CD14-positive monocyte (primary cell): ENCODE measurements around the gene TOMM40L. TPM values are rescaled to one million over a fixed set of nuclear protein-coding genes. Genes with fewer than 3 reads are reported as not detected.
A peak's percentile ranks its signal among the peaks of the same experiment; 100 is the strongest.

Experiments
- DNase-seq, 3 donors: peaks; one replicate each; pipeline ENCODE4 v3.0.0-alpha.2; 2011 to 2022
- H2AFZ ChIP-seq: 2 replicates; pipeline ENCODE4 v1.6.0; 2012; ENCODE audit warnings: mild to moderate bottlenecking, low read depth, low read length, inconsistent platforms; ENCODE audit not compliant: insufficient read depth, poor library complexity, severe bottlenecking
- H3K27ac ChIP-seq, 2 donors: 1 replicate in 1 of 2; 2 replicates in 1 of 2; pipeline ENCODE4 v1.5.1; 2012 to 2013; ENCODE audit warnings: low read length in 2 of 2, control low read depth in 1 of 2, inconsistent platforms in 1 of 2, low read depth in 1 of 2, mild to moderate bottlenecking in 1 of 2
- H3K27me3 ChIP-seq, 2 donors: one replicate each; pipeline versions ENCODE4 v1.6.0 to v1.6.1; 2011 to 2013; ENCODE audit warnings: low read length in 2 of 2; ENCODE audit not compliant: control insufficient read depth in 2 of 2, insufficient read depth in 2 of 2
- H3K36me3 ChIP-seq, 2 donors: replicated peaks in 1 of 2; 1 replicate in 1 of 2; 2 replicates in 1 of 2; pipeline versions ENCODE4 v1.5.1 to v1.6.1; 2012 to 2013; ENCODE audit warnings: low read length in 2 of 2, control low read depth in 1 of 2, inconsistent platforms in 1 of 2, mild to moderate bottlenecking in 1 of 2; ENCODE audit not compliant: insufficient read depth in 2 of 2, control insufficient read depth in 1 of 2
- H3K4me1 ChIP-seq, 2 donors: 1 replicate in 1 of 2; 2 replicates in 1 of 2; pipeline versions ENCODE4 v1.5.1 to v1.6.1; 2012 to 2013; ENCODE audit warnings: low read length in 2 of 2, control low read depth in 1 of 2, inconsistent platforms in 1 of 2, mild to moderate bottlenecking in 1 of 2, moderate library complexity in 1 of 2; ENCODE audit not compliant: insufficient read depth in 2 of 2, control insufficient read depth in 1 of 2
- H3K4me2 ChIP-seq: replicated peaks from 2 replicates; pipeline ENCODE3; 2012; ENCODE audit warnings: low read length, moderate library complexity, mild to moderate bottlenecking; ENCODE audit not compliant: poor library complexity, severe bottlenecking; ENCODE audit errors: extremely low read depth
- H3K4me3 ChIP-seq, 3 experiments: fragments of 200-600 bp in 1 of 3; sonication (generic) in 1 of 3; replicated peaks in 1 of 3; 1 replicate in 2 of 3; 2 replicates in 1 of 3; pipeline ENCODE4 v1.5.1; 2011 to 2013; ENCODE audit warnings: low read length in 3 of 3, mild to moderate bottlenecking in 3 of 3, control low read depth in 2 of 3, low read depth in 2 of 3, inconsistent platforms in 1 of 3, moderate library complexity in 1 of 3
- H3K79me2 ChIP-seq: 2 replicates; pipeline ENCODE4 v1.6.0; 2012; ENCODE audit warnings: mild to moderate bottlenecking, control low read depth, inconsistent platforms, low read length, moderate library complexity; ENCODE audit not compliant: insufficient read depth
- H3K9ac ChIP-seq: 2 replicates; pipeline ENCODE4 v1.6.0; 2017; ENCODE audit warnings: low read length, mild to moderate bottlenecking; ENCODE audit not compliant: insufficient read depth, poor library complexity, severe bottlenecking
- H3K9me3 ChIP-seq, 2 donors: replicated peaks in 1 of 2; 1 replicate in 1 of 2; 2 replicates in 1 of 2; pipeline versions ENCODE4 v1.5.1 to v1.6.1; 2012 to 2013; ENCODE audit warnings: low read length in 2 of 2, control low read depth in 1 of 2; ENCODE audit not compliant: control insufficient read depth in 1 of 2, insufficient read depth in 1 of 2
- H4K20me1 ChIP-seq: 2 replicates; pipeline ENCODE4 v1.6.0; 2012; ENCODE audit warnings: mild to moderate bottlenecking, low read length, control low read depth, moderate library complexity; ENCODE audit not compliant: insufficient read depth
- H3K27ac Mint-ChIP-seq, 7 donors: one replicate each; pipeline ENCODE4 v1.8.0; 2020; ENCODE audit warnings: mild to moderate bottlenecking in 7 of 7, mixed read lengths in 7 of 7, moderate library complexity in 6 of 7, inconsistent platforms in 2 of 7
- H3K27me3 Mint-ChIP-seq, 3 donors: one replicate each; pipeline ENCODE4 v1.8.0; 2021 to 2022; ENCODE audit warnings: low read depth in 3 of 3, mild to moderate bottlenecking in 3 of 3, mixed read lengths in 3 of 3, moderate library complexity in 3 of 3, inconsistent platforms in 1 of 3
- H3K36me3 Mint-ChIP-seq, 2 donors: one replicate each; pipeline ENCODE4 v1.8.0; 2020; ENCODE audit warnings: mixed read lengths in 2 of 2, inconsistent platforms in 1 of 2, mild to moderate bottlenecking in 1 of 2
- H3K4me1 Mint-ChIP-seq: one replicate; pipeline ENCODE4 v1.8.0; 2020; ENCODE audit warnings: mild to moderate bottlenecking, mixed read lengths
- H3K4me3 Mint-ChIP-seq, 2 donors: one replicate each; pipeline ENCODE4 v1.8.0; 2020; ENCODE audit warnings: mild to moderate bottlenecking in 2 of 2, mixed read lengths in 2 of 2, moderate library complexity in 1 of 2
- H3K9me3 Mint-ChIP-seq, 7 donors: one replicate each; pipeline ENCODE4 v1.8.0; 2020 to 2022; ENCODE audit warnings: mixed read lengths in 7 of 7, mild to moderate bottlenecking in 6 of 7, moderate library complexity in 6 of 7, inconsistent platforms in 2 of 7
- CTCF ChIP-seq: fragments of 200-600 bp; IDR thresholded peaks from one replicate; pipeline ENCODE4 v1.8.0; 2022; ENCODE audit warnings: antibody characterized with exemption, mild to moderate bottlenecking
- WGBS: methylation state at CpG from one replicate; pipeline ENCODE4 v1.1.5; 2013; ENCODE audit warnings: missing lambda C conversion rate; ENCODE audit not compliant: insufficient coverage; 5-methylcytosine and 5-hydroxymethylcytosine counted together
- intact Hi-C, 2 donors: fragments of 100-400 bp; cut with micrococcal nuclease; formaldehyde crosslinking; loops; one replicate each; pipeline versions ENCODE4 v1.15.0 to v1.15.1; 2023
- polyA plus RNA-seq, 3 donors: library from polyadenylated mRNA; depleted of rRNA in 1 of 3; unstranded in 2 of 3; stranded (reverse) in 1 of 3; fragments of 300-500 nt in 2 of 3; fragments of >200 nt in 1 of 3; fragmentation: Illumina TruSeq in 2 of 3; gene quantifications; 1 replicate in 2 of 3; 2 replicates in 1 of 3; pipeline ENCODE4 v1.2.3, GENCODE V29; 2012 to 2021

Gene TOMM40L
- polyA plus RNA-seq, 3 donors: 3.8 to 31.5 (median 5.2) TPM

GRCh38 chr1:161185732-161186311 is 40.0 kb upstream of the TOMM40L start:
- Histone ChIP-seq H3K4me2 (peak overlapping the region; percentile 31), H3K4me3 (peak overlapping the region in 1 of 3 experiments; percentile 45), H2AFZ (no peak overlapping the region), H3K4me1 (peaks cover 80 to 82% of the 10 kb centered on the region in 2 donors), H3K27ac (peak overlapping the region; percentile 82 to 96), H3K36me3 (no peaks in the 10 kb centered on the region), H4K20me1 (no peaks in the 10 kb centered on the region), H3K79me2 (no peaks in the 10 kb centered on the region), H3K27me3 (no peaks in the 10 kb centered on the region), H3K9me3 (no peaks in the 10 kb centered on the region), H3K9ac (peak overlapping the region; percentile 39)
- DNase-seq: peak; percentile 83 to 92 (median 90)
- Mint-ChIP-seq H3K9me3 (no peaks in the 10 kb centered on the region), H3K4me1 (peaks cover 83% of the 10 kb centered on the region), H3K27me3 (peaks cover 0 to 4% (median 1%) of the 10 kb centered on the region in 3 donors), H3K36me3 (peaks cover 0 to 4% of the 10 kb centered on the region in 2 donors), H3K27ac (peak overlapping the region; percentile 98 to 99 (median 99)), H3K4me3 (peak overlapping the region in 1 of 2 donors; percentile 64)
- WGBS: no CpG with 5 or more reads among the region's 2 CpGs
- no peak for TF ChIP-seq CTCF
- intact Hi-C loops: no loop called here

GRCh38 chr1:161187311-161187710 is 38.5 kb upstream of the TOMM40L start:
- Mint-ChIP-seq H3K4me3 (no peak overlapping the region), H3K27me3 (peaks cover 0 to 4% (median 1%) of the 10 kb centered on the region in 3 donors), H3K4me1 (peaks cover 82% of the 10 kb centered on the region), H3K36me3 (peaks cover 0 to 4% of the 10 kb centered on the region in 2 donors), H3K9me3 (no peaks in the 10 kb centered on the region), H3K27ac (peak overlapping the region; percentile 31 to 99 (median 99))
- no peak for TF ChIP-seq CTCF
- Histone ChIP-seq H2AFZ (peak overlapping the region; percentile 47), H3K9me3 (no peaks in the 10 kb centered on the region), H3K27ac (peak overlapping the region in 1 of 2 donors; percentile 96), H3K36me3 (no peaks in the 10 kb centered on the region), H3K27me3 (no peaks in the 10 kb centered on the region), H3K9ac (no peak overlapping the region), H4K20me1 (no peaks in the 10 kb centered on the region), H3K79me2 (no peaks in the 10 kb centered on the region), H3K4me1 (peaks cover 67 to 68% of the 10 kb centered on the region in 2 donors), H3K4me3 (no peak overlapping the region), H3K4me2 (no peak overlapping the region)
- DNase-seq: no peak
- WGBS: 0% methylated on average over 1 of the region's 3 CpGs
- intact Hi-C loops: no loop called here
